Measurements from ENCODE around the gene RABL2A. TPM values are rescaled to one million over a fixed set of nuclear protein-coding genes. Genes with fewer than 3 reads are reported as not detected.

The RABL2A gene
- total RNA-seq, 2 experiments from 2014 or later, result 11.8 TPM

GRCh38 chr2:113672326-113672932, 45.4 kb downstream of the RABL2A start:
- H3K27me3 Mint-ChIP-seq, result no peaks in the 10 kb centered on the region
- POLR2A ChIA-PET, result no interaction called here
- H3K27ac Mint-ChIP-seq, result no peak overlapping the region
- peaks cover 5% of the 10 kb centered on the region for H3K4me1 Mint-ChIP-seq (ENCODE audit: low read depth)
- no peak for DNase-seq
- H3K36me3 Mint-ChIP-seq (ENCODE audit: low read depth), result no peaks in the 10 kb centered on the region
- no peak overlapping the region for H3K4me3 Mint-ChIP-seq
- no peak for ATAC-seq
- H3K9me3 Mint-ChIP-seq, result peaks cover 2% of the 10 kb centered on the region
- intact Hi-C loops (cut with micrococcal nuclease), result no loop called here
- CTCF ChIA-PET, result interaction anchor here (1.6 kb wide), 1 partner anchor 146 kb away, joined by 3 read pairs; no protein-coding TSS in a partner anchor
- TF ChIP-seq CTCF (IDR thresholded peaks at IDR 0.05), result no peak

GRCh38 chr2:113675875-113676274, 48.8 kb downstream of the RABL2A start:
- H3K9me3 Mint-ChIP-seq, result peaks cover 2% of the 10 kb centered on the region

GRCh38 chr2:113676623-113677266, 49.7 kb downstream of the RABL2A start:
- Mint-ChIP-seq H3K27ac (no peak overlapping the region), H3K9me3 (peaks cover 2% of the 10 kb centered on the region), H3K36me3 (ENCODE audit: low read depth) (no peaks in the 10 kb centered on the region), H3K4me3 (no peak overlapping the region), H3K4me1 (ENCODE audit: low read depth) (peaks cover 5% of the 10 kb centered on the region), H3K27me3 (no peaks in the 10 kb centered on the region)
- intact Hi-C loops (cut with micrococcal nuclease), result no loop called here
- ChIA-PET POLR2A (interaction anchor here (1.2 kb wide), 1 partner anchor 9 kb away, joined by 3 read pairs; no protein-coding TSS in a partner anchor), CTCF (interaction anchor here (1.1 kb wide), 1 partner anchor 73 kb away, joined by 4 read pairs; no protein-coding TSS in a partner anchor)
- no peak for TF ChIP-seq CTCF (IDR thresholded peaks at IDR 0.05)
- DNase-seq (no peak), ATAC-seq (no peak)

More at GRCh38 chr2:113675875-113676274, 48.8 kb downstream of the RABL2A start:
- CTCF ChIA-PET, result no interaction called here
- intact Hi-C loops (cut with micrococcal nuclease), result no loop called here
- Mint-ChIP-seq H3K36me3 (ENCODE audit: low read depth) (no peaks in the 10 kb centered on the region), H3K4me3 (no peak overlapping the region), H3K27me3 (no peaks in the 10 kb centered on the region), H3K27ac (no peak overlapping the region), H3K4me1 (ENCODE audit: low read depth) (peaks cover 5% of the 10 kb centered on the region)
- no peak for TF ChIP-seq CTCF (IDR thresholded peaks at IDR 0.05)
- ATAC-seq, result no peak
- POLR2A ChIA-PET, result no interaction called here
- no peak for DNase-seq

- H3K4me3 Mint-ChIP-seq, result no peak overlapping the region
- H3K9me3 Mint-ChIP-seq, result peaks cover 2% of the 10 kb centered on the region
- ChIA-PET CTCF (interaction anchor here (1.1 kb wide), 1 partner anchor 73 kb away, joined by 4 read pairs; no protein-coding TSS in a partner anchor), POLR2A (interaction anchor here (1.2 kb wide), 1 partner anchor 8 kb away, joined by 3 read pairs; no protein-coding TSS in a partner anchor)
- ATAC-seq, result no peak
- H3K27ac Mint-ChIP-seq, result no peak overlapping the region
- TF ChIP-seq CTCF (IDR thresholded peaks at IDR 0.05), result no peak
- H3K4me1 Mint-ChIP-seq (ENCODE audit: low read depth), result peaks cover 5% of the 10 kb centered on the region
- H3K27me3 Mint-ChIP-seq, result no peaks in the 10 kb centered on the region
- H3K36me3 Mint-ChIP-seq (ENCODE audit: low read depth), result no peaks in the 10 kb centered on the region
- no peak for DNase-seq
- intact Hi-C loops (cut with micrococcal nuclease), result no loop called here
Observed at GRCh38 chr2:113677330-113677729, 50.3 kb downstream of the RABL2A start.

- Mint-ChIP-seq H3K27ac (no peak overlapping the region), H3K4me3 (no peak overlapping the region), H3K36me3 (ENCODE audit: low read depth) (no peaks in the 10 kb centered on the region), H3K9me3 (no peaks in the 10 kb centered on the region), H3K4me1 (ENCODE audit: low read depth) (no peaks in the 10 kb centered on the region), H3K27me3 (no peaks in the 10 kb centered on the region)
- DNase-seq (no peak), ATAC-seq (no peak)
- intact Hi-C loops (cut with micrococcal nuclease), result no loop called here
- ChIA-PET POLR2A (no interaction called here), CTCF (interaction anchor here (1.4 kb wide), 1 partner anchor 21 kb away, joined by 3 read pairs; no protein-coding TSS in a partner anchor)
- no peak for TF ChIP-seq CTCF (IDR thresholded peaks at IDR 0.05)
Observed at GRCh38 chr2:113679457-113679856, 52.4 kb downstream of the RABL2A start.
